Measurements from ENCODE around the gene NR1H4.
A peak's percentile ranks its signal among the peaks of the same experiment; 100 is the strongest.
"Not testable (repeated sequence)": the region's sequence is repeated elsewhere in the genome, so short reads cannot be mapped to it uniquely, and the experiment has no call there.

NR1H4 gene

GRCh38 chr12:100473716-100474150 is at the start of gene NR1H4:
Gene NR1H4, plus strand, starts transcription at chr12:100473866. Its CDS starts 19,458 bp downstream, at chr12:100493324.
- peak; percentile 1 for DNase-seq (ENCODE audit: low read depth)

- no peak for DNase-seq (ENCODE audit: low read depth)
These were observed 47.5 kb upstream of the NR1H4 start for GRCh38 chr12:100426145-100426544.

DNA sequence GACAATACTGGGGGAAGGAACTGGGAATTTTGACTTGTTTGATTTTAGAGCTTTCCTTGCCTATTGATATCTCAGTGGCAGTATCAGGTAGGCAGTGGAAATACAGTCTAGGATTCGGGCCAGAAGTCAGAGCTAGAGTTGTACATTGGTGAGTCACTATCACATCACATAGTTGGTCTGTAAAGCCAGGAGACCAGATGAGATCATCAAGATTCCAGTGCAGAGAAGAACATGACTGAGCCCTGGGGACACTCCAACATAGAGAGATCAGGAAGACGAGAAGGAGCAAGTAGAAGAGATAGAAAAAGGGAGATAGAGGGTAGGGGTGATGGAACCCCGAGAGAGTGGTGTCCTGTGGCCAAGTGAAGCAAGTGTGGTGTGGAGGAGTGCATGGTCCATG is 46.6 kb upstream of the NR1H4 start:
- DNase-seq (ENCODE audit: low read depth), result peak; percentile 4

DNA sequence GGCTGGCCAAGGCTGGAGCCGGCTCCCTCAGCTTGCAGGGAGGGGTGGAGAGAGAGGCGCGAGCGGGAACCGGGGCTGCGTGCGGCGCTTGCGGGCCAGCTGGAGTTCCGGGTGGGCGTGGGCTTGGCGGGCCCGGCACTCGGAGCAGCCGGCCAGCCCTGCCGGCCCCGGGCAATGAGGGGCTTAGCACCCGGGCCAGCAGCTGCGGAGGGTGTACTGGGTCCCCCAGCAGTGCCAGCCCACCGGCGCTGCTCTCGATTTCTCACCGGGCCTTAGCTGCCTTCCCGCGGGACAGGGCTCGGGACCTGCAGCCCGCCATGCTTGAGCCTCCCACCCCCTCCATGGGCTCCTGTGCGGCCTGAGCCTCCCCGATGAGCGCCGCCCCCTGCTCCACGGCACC is 43.4 kb upstream of the NR1H4 start:
- DNase-seq (ENCODE audit: low read depth), result not testable (repeated sequence)

DNA sequence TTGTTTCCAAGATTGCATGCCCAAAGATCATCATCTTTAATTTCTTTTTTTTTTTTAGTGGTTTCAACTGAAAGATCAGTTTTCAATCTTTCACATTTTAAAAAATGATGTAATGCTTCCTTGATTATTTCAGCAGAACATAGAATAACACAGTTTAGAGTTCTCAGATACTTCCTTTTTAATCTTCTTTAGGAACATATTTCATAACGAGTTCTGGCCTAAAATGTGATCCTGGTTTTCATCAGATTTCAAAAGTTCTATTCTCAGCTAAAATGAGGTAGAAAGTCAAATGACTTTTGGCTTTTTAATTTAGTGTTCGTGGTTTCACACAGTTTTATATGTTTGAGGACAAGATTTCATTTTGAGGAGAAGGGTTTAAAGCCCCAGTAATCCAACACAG is 40.0 kb upstream of the NR1H4 start:
- no peak for DNase-seq (ENCODE audit: low read depth)

DNA sequence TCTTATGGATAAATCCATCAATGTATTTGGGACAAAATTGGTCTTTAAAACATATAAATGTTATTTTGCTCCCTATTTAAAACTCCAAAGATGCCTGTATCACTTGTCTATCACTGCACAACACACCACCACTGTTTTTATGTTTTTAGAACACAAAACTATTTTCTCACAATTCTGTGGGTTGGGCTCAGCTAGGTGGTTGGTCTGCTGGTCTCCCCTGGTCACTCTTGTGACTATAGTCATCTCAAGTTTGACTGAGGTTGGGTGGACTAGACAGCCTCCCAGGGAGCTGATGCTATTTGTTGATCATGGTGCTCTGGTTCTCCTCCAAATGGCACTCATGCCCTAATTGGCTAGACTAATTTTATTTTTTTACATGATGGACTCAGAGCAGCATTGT is 39.5 kb upstream of the NR1H4 start:
- DNase-seq (ENCODE audit: low read depth), result no peak

DNA sequence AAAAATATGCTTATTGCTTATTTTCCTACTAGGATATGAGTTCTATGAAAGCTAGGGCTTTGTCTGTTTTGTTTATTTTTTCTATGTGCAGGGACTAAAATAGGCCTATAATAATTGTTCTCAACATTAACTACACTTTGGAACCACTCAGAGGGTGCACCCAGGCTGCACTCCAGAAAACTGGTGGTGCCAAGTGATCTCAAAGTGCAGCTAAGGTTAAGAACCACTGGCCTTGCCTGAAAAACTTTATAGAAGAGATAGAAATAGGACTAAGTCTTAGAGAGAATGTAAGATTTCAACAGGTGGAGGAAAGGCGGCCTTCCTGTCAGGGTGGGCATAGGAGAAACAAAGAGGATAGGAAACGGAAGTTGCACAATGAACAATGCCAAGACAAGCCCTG is 37.7 kb upstream of the NR1H4 start:
- DNase-seq (ENCODE audit: low read depth), result no peak

- DNase-seq (ENCODE audit: low read depth), result no peak
These were observed 36.4 kb upstream of the NR1H4 start for GRCh38 chr12:100437038-100437841.

DNA sequence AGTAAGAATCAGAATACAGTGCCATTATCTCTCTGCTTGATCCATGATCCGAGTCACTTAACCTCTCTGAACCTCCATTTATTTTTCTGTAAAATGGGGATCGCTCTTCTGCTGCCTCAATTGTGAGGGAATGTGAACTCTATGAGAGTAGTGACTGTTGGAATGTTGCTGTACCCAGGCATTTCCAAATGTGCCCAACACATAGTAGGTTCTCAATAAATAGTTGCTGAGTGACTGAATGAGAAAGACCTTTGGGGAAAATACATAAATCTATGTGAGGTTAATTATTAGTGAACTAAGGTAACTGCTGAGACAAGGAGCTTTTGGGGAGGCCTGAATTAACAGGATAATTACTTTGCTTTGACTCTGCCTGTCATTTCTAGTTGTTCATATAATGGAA is 33.9 kb upstream of the NR1H4 start:
- no peak for DNase-seq (ENCODE audit: low read depth)

- DNase-seq (ENCODE audit: low read depth), result no peak
These were observed 31.3 kb upstream of the NR1H4 start for GRCh38 chr12:100442403-100442802.

DNA sequence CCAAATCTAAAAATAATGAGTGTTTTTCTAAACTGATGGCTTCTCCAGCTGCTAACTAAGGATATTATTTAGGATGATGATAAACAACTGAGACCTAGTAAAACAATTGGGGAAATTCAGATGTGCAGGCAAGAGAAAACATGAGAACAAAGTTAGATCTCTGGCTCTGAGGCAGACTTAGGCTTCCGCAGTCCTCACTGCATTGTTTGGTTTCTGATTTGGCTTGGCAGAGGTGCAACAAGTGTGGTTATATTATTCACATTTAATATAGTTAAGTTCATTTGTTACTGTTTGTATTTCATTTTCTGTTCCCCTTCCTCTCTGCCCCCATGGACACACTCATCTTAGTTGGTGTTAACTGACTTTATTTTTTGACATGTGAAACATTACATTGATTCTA is 30.2 kb upstream of the NR1H4 start:
- DNase-seq (ENCODE audit: low read depth), result no peak

DNA sequence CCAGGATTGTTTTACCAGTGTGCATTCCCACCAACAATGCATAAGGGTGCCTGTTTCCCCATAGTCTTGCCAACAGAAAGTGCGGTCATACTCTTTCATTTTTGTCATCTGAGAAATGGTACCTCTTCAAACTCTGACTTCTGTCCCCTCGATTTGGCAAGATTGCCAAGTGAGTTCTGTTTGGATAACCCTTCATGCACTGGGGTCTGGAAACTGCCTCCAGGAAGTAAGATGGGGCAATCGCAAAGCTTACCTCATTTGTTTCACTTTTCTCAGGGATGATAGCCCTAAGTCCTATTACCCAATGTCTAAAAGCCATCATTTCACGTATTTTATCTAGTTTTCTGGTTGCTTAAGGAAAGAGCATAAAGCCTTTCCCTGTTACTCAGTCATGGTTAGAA is 28.6 kb upstream of the NR1H4 start:
- no peak for DNase-seq (ENCODE audit: low read depth)

DNA sequence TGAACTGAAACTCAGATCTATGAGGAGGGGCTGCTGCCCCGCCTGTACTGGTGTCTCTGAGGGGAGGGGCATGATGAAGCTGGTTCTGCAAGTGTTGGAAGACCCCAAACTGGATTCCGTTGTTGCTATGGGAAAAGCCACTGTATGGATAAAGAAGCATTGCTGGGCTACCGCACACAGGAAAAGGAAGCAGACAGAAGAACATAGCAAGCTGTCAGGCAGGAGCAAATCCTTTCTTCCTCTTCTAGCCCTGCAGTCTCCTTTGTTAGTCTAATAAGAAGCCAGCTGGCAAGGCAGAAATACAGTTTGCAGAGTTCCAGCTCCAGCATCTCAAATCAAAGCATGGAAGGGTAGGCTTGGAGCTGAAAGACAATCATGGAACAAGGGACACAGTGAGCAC is 26.3 kb upstream of the NR1H4 start:
- no peak for DNase-seq (ENCODE audit: low read depth)

DNA sequence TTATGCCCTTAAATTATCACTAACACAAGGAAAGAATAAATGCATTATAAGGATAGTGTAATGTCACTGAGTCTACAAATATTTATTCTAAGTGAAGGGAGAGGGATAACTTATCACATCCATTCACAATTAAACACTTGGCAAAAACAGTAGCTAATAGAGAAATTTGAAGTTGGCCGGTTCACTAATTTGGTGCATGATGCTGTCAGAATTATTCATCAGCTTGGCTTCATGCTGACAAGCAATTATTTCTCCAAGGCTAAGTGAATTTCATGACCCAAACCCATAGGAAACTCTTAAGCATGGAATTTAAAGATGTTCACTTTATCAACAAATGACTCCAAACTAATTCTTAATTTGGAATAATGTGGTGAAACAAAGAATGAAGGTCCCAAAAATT is 25.0 kb upstream of the NR1H4 start:
- DNase-seq (ENCODE audit: low read depth), result no peak

GRCh38 chr12:100450735-100451134 is 22.9 kb upstream of the NR1H4 start:
- no peak for DNase-seq (ENCODE audit: low read depth)

DNA sequence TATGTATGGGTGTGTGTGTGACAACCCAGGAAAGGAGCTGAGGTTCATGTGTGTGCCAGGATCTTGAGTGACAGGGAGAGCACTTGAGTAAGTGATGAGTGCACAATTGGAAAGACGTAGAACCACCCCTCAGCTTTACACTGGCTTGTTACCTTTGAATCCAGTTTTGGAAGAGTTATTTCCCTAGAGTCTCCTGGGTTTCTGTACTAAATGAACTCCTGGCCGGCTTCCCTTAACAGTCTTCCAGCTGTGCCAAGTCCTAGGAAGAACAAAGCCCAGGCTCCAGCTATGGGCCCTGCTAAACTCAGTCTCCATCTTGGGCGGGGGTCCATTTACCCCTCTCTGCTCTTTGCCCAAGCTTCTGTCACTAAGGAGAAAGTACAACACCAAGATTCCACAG is 19.7 kb upstream of the NR1H4 start:
- DNase-seq (ENCODE audit: low read depth), result no peak

- no peak for DNase-seq (ENCODE audit: low read depth)
These were observed 17.8 kb upstream of the NR1H4 start for GRCh38 chr12:100455896-100456295.

DNA sequence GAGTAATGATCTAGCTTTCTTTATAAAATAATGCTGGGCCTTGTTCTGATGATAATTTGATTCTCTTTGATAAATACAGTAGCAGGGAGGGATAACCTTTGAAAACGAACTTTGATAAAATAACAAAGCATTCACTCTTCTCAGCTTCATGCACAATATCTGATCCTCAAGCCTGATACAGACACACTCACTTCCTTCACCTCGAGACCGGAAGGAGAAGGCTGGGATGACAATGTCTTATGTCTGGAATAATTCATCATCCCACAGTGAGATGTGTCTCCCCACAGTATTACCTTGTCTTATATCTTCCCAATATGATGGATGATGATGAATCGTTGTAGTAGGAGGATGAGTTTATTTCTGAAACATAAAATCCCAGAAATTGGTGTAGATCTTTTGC is 15.5 kb upstream of the NR1H4 start:
- DNase-seq (ENCODE audit: low read depth), result no peak

GRCh38 chr12:100460702-100461101 is 13.0 kb upstream of the NR1H4 start:
- DNase-seq (ENCODE audit: low read depth), result no peak

GRCh38 chr12:100461330-100461973 is 12.2 kb upstream of the NR1H4 start:
- no peak for DNase-seq (ENCODE audit: low read depth)

GRCh38 chr12:100463661-100464060 is 10.0 kb upstream of the NR1H4 start:
- DNase-seq (ENCODE audit: low read depth), result no peak

DNA sequence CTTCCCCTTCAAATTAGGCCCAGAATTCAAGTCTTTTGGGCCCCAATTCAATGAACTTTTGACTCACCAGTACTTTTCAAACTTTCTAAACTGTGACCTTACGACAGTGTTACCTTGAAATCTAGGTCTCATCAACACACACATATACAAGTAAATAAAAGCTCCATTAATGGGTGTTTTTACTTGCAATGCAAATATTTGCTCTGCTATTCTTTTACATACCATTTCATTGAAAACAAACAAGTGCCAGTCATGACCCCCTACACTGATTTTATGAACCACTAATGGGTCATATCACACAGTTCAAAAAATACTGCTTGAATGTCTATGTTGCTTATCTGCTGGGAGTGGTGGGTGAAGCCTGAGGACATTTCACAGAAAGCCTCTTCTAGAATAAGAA is 9.1 kb upstream of the NR1H4 start:
- DNase-seq (ENCODE audit: low read depth), result no peak

GRCh38 chr12:100468126-100468525 is 5.5 kb upstream of the NR1H4 start:
- no peak for DNase-seq (ENCODE audit: low read depth)

GRCh38 chr12:100472325-100472724 is 1.3 kb upstream of the NR1H4 start:
- DNase-seq (ENCODE audit: low read depth), result no peak

Data from amniotic epithelial cell (primary cell).